Ureter (tissue), 1 donor: ENCODE measurements around the gene KDELR3. TPM values are rescaled to one million over a fixed set of nuclear protein-coding genes. Genes with fewer than 3 reads are reported as not detected.

Experiments
- DNase-seq: peaks from one replicate; pipeline ENCODE4 v3.0.0-alpha.2; 2020; ENCODE audit warnings: low spot score
- total RNA-seq: library from RNA; stranded (reverse); gene quantifications from one replicate; pipeline ENCODE4 v1.2.4, GENCODE V29; 2023
- donor health status: DM: yes; HTN: yes; CAD: no.

KDELR3 gene
- total RNA-seq, 1 donor from 2014 or later, result 7.5 TPM

- DNase-seq, result no peak
Observed at GRCh38 chr22:38519453-38520250, 51.8 kb downstream of the KDELR3 start.

GRCh38 chr22:38523029-38523428 lies 55.1 kb downstream of the KDELR3 start:
- DNase-seq, result no peak

GRCh38 chr22:38523479-38523878 lies 55.6 kb downstream of the KDELR3 start:
- DNase-seq, result no peak

GRCh38 chr22:38524429-38524828 lies 56.5 kb downstream of the KDELR3 start:
- no peak for DNase-seq

- no peak for DNase-seq
Observed at GRCh38 chr22:38531251-38531938, 63.5 kb downstream of the KDELR3 start.

Other genes starting within 250 kb of the KDELR3 start
- 77.7 TPM for gene TMEM184B, start 195.1 kb upstream of the KDELR3 start, total RNA-seq
- 173 TPM for gene CSNK1E, start 150.7 kb upstream of the KDELR3 start, total RNA-seq
- gene KCNJ4, start 12.9 kb upstream of the KDELR3 start, total RNA-seq, result not detected
- gene DDX17, start 38.2 kb downstream of the KDELR3 start, total RNA-seq, result 593 TPM
- 2.2 TPM for gene DMC1, start 102.1 kb downstream of the KDELR3 start, total RNA-seq
- 6.1 TPM for gene FAM227A, start 188.3 kb downstream of the KDELR3 start, total RNA-seq
- gene CBY1, start 188.5 kb downstream of the KDELR3 start, total RNA-seq, result 47.0 TPM
- gene TOMM22, start 213.9 kb downstream of the KDELR3 start, total RNA-seq, result 76.8 TPM
- 39.7 TPM for gene JOSD1, start 232.8 kb downstream of the KDELR3 start, total RNA-seq
- 72.0 TPM for gene GTPBP1, start 237.8 kb downstream of the KDELR3 start, total RNA-seq